OCI-LY7 (cell line): Measurements from ENCODE around the gene CCNK. TPM values are rescaled to one million over a fixed set of nuclear protein-coding genes. Genes with fewer than 3 reads are reported as not detected.
A peak's percentile ranks its signal among the peaks of the same experiment; 100 is the strongest.

Source experiments
- BruUV-seq: library from RNA; stranded (reverse); fragments of 400-500 nt; replicated peaks from 2 replicates; lab custom pipeline; 2021; lab: Mats Ljungman, UMichigan
- CTCF ChIA-PET: fragments of 300-600 bp; sonication (Branson Sonifier 250); formaldehyde crosslinking; loops from one replicate; lab custom pipeline; 2022; ENCODE audit warnings: antibody characterized with exemption; ENCODE audit not compliant: unreplicated experiment; lab: Charles Lee
- POLR2A ChIA-PET: fragments of 300-600 bp; sonication (Branson Sonifier 250); formaldehyde crosslinking; loops from one replicate; lab custom pipeline; 2022; ENCODE audit warnings: antibody characterized with exemption; lab: Charles Lee
- DNase-seq: peaks from one replicate; pipeline ENCODE4 v3.0.0-alpha.2; 2015; ENCODE audit warnings: low spot score
- H2AFZ ChIP-seq: fragments of 200-600 bp; sonication (generic), shearing (Covaris generic); 2 replicates; pipeline ENCODE4 v1.6.1; 2014; ENCODE audit warnings: mild to moderate bottlenecking, antibody characterized with exemption, low read length, moderate library complexity
- H3K27ac ChIP-seq: fragments of 200-600 bp; sonication (generic); 2 replicates; pipeline ENCODE4 v1.5.1; 2014; ENCODE audit warnings: mixed run types, low read depth, mild to moderate bottlenecking, moderate library complexity, low read length, inconsistent platforms; ENCODE audit not compliant: poor library complexity, severe bottlenecking
- H3K36me3 ChIP-seq: fragments of 200-600 bp; sonication (generic); 2 replicates; pipeline ENCODE4 v1.6.1; 2014; ENCODE audit warnings: mild to moderate bottlenecking, antibody characterized with exemption, low read length, moderate library complexity, mixed read lengths; ENCODE audit not compliant: insufficient read depth
- H3K4me1 ChIP-seq: fragments of 200-600 bp; sonication (generic); 2 replicates; pipeline ENCODE4 v1.5.1; 2014; ENCODE audit warnings: mild to moderate bottlenecking, low read length; ENCODE audit not compliant: insufficient read depth, poor library complexity, severe bottlenecking
- H3K4me2 ChIP-seq: fragments of 200-600 bp; sonication (generic); 2 replicates; pipeline ENCODE4 v1.6.1; 2014; ENCODE audit warnings: mild to moderate bottlenecking, low read length
- H3K4me3 ChIP-seq: fragments of 200-600 bp; sonication (generic); 2 replicates; pipeline ENCODE4 v1.5.1; 2014; ENCODE audit warnings: mild to moderate bottlenecking, low read depth, low read length; ENCODE audit not compliant: poor library complexity, severe bottlenecking
- H3K79me2 ChIP-seq: fragments of 200-600 bp; sonication (generic); 2 replicates; pipeline ENCODE4 v1.6.1; 2016; ENCODE audit warnings: low read depth, mild to moderate bottlenecking, low read length, moderate library complexity, mixed read lengths; ENCODE audit not compliant: insufficient read depth
- H3K9me2 ChIP-seq: fragments of 200-600 bp; sonication (generic); 2 replicates; pipeline ENCODE4 v1.6.1; 2016; ENCODE audit warnings: mild to moderate bottlenecking, low read length, mixed read lengths; ENCODE audit not compliant: insufficient read depth
- H3K9me3 ChIP-seq: fragments of 200-600 bp; sonication (generic); 2 replicates; pipeline ENCODE4 v1.6.1; 2014; ENCODE audit warnings: mild to moderate bottlenecking, mixed run types, low read length, mixed read lengths
- H4K20me1 ChIP-seq: fragments of 200-600 bp; sonication (generic); 2 replicates; pipeline ENCODE4 v1.6.1; 2014; ENCODE audit warnings: mild to moderate bottlenecking, antibody characterized with exemption, low read length, moderate library complexity, mixed read lengths; ENCODE audit not compliant: insufficient read depth
- CTCF ChIP-seq: fragments of 200-600 bp; sonication (generic); conservative IDR thresholded peaks from 2 replicates; pipeline ENCODE4 v1.5.1; 2014; ENCODE audit warnings: mild to moderate bottlenecking, antibody characterized with exemption, low read length, moderate library complexity, mixed read lengths
- EZH2phosphoT487 ChIP-seq: fragments of 200-600 bp; sonication (generic); IDR thresholded peaks from 2 replicates; pipeline ENCODE4 v1.6.1; 2018; ENCODE audit warnings: low read depth, borderline replicate concordance, mild to moderate bottlenecking, mixed run types, antibody characterized with exemption, low read length, moderate library complexity, mixed read lengths
- intact Hi-C: fragments of 100-400 bp; cut with micrococcal nuclease; formaldehyde crosslinking; loops from one replicate; pipeline ENCODE4 v1.10.0; 2022; ENCODE audit not compliant: unreplicated experiment
- total RNA-seq, 2 experiments: library from RNA; depleted of rRNA in 1 of 2; stranded (reverse); fragments of >200 nt in 1 of 2; shearing (Covaris generic) in 1 of 2; gene quantifications; 2 replicates each; pipeline ENCODE4 v1.2.3, GENCODE V29; 2014 to 2022

The CCNK gene
- total RNA-seq, 2 experiments from 2014 or later: 25.1 to 69.0 TPM

- Histone ChIP-seq H3K9me2 (no peaks in the 10 kb centered on the region), H3K4me1 (no peaks in the 10 kb centered on the region), H3K4me3 (no peak overlapping the region), H2AFZ (no peak overlapping the region), H3K36me3 (no peaks in the 10 kb centered on the region), H4K20me1 (no peaks in the 10 kb centered on the region), H3K9me3 (no peaks in the 10 kb centered on the region), H3K79me2 (no peaks in the 10 kb centered on the region), H3K4me2 (no peak overlapping the region), H3K27ac (no peak overlapping the region)
- TF ChIP-seq EZH2phosphoT487 (no peak), CTCF (peak; percentile 34; the same call in 1 of the 2 replicates)
- POLR2A ChIA-PET: interaction anchor here (0.6 kb wide), 1 partner anchor 58 kb away, joined by 3 read pairs; no protein-coding TSS in a partner anchor
- CTCF ChIA-PET: interaction anchor here (0.6 kb wide), 2 partner anchors 387 to 649 kb away, joined by 3 to 4 read pairs; no protein-coding TSS in a partner anchor
- peak; percentile 17 for DNase-seq
- intact Hi-C loops: no loop called here
- no TSS peak for BruUV-seq
These were observed 43.8 kb downstream of the CCNK start for GRCh38 chr14:99524804-99525698.

GRCh38 chr14:99525699-99526080, 44.5 kb downstream of the CCNK start:
- CTCF ChIA-PET: no interaction called here
- intact Hi-C loops: no loop called here
- no TSS peak for BruUV-seq

More at GRCh38 chr14:99525699-99526080, 44.5 kb downstream of the CCNK start:
- H3K9me2 ChIP-seq: no peaks in the 10 kb centered on the region
- H3K79me2 ChIP-seq: no peaks in the 10 kb centered on the region
- H3K4me3 ChIP-seq: no peak overlapping the region
- H3K36me3 ChIP-seq: no peaks in the 10 kb centered on the region
- H4K20me1 ChIP-seq: no peaks in the 10 kb centered on the region
- no peaks in the 10 kb centered on the region for H3K4me1 ChIP-seq
- POLR2A ChIA-PET: no interaction called here
- H3K27ac ChIP-seq: no peak overlapping the region
- no peak for DNase-seq
- H3K9me3 ChIP-seq: no peaks in the 10 kb centered on the region
- TF ChIP-seq EZH2phosphoT487 (no peak), CTCF (no peak)
- H2AFZ ChIP-seq: no peak overlapping the region
- no peak overlapping the region for H3K4me2 ChIP-seq
